ENCODE data around the gene PDLIM5. TPM values are rescaled to one million over a fixed set of nuclear protein-coding genes. Genes with fewer than 3 reads are reported as not detected.

The PDLIM5 gene
- total RNA-seq, 1 experiment from 2014 or later = 106 TPM

GRCh38 chr4:94673961-94674360, 222.2 kb downstream of the PDLIM5 start:
- H3K4me1 Mint-ChIP-seq (ENCODE audit: low read depth, unreplicated experiment) = no peaks in the 10 kb centered on the region
- no peaks in the 10 kb centered on the region for H3K4me1 ChIP-seq
- no peaks in the 10 kb centered on the region for H3K9me3 ChIP-seq
- no peaks in the 10 kb centered on the region for H3K27me3 Mint-ChIP-seq (ENCODE audit: insufficient read depth, unreplicated experiment)
- no peak overlapping the region for H3K27ac Mint-ChIP-seq (ENCODE audit: unreplicated experiment)
- ChIA-PET POLR2A (no interaction called here), CTCF (no interaction called here)
- H3K27me3 ChIP-seq (replicated peaks; ENCODE audit: control insufficient read depth, insufficient read depth, low read length) = no peaks in the 10 kb centered on the region
- H3K4me3 ChIP-seq (ENCODE audit: low read depth, low read length) = no peak overlapping the region
- no peaks in the 10 kb centered on the region for H3K9me3 Mint-ChIP-seq (ENCODE audit: unreplicated experiment)
- no peak for TF ChIP-seq CTCF (IDR thresholded peaks at IDR 0.05; ENCODE audit: insufficient read depth in 1 of 2, low read depth in 1 of 2, low read length in 1 of 2, severe bottlenecking in 1 of 2, unreplicated experiment in 1 of 2)
- H3K4me3 Mint-ChIP-seq (ENCODE audit: unreplicated experiment) = no peak overlapping the region
- no TSS peak for BruUV-seq (replicated peaks)
- H3K36me3 ChIP-seq (ENCODE audit: control insufficient read depth, insufficient read depth, low read length) = no peaks in the 10 kb centered on the region
- intact Hi-C loops (cut with micrococcal nuclease; ENCODE audit: unreplicated experiment) = no loop called here
- DNase-seq = no peak
- H3K36me3 Mint-ChIP-seq (ENCODE audit: insufficient read depth, unreplicated experiment) = peaks cover 7% of the 10 kb centered on the region

DNA sequence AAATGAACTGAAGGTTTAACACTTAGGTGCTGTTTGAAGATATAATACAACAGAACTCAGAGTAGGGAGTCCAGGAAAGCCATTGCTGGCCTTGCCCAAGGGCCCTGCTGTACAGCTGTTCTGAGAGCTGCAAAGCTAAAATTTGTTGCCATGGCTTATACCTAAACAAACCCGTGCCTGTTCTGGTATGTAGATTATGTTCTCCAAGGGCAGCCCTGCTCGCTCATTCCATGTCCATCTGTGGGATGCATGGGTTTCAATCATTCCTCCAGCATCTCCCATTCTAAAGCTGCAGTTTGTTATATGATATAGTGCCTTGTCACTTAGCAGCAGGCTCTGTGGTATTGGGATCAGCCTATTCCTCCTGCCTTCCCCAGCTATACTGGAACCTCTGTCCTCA, 225.2 kb downstream of the PDLIM5 start:
- H3K27me3 ChIP-seq (replicated peaks; ENCODE audit: control insufficient read depth, insufficient read depth, low read length) = no peaks in the 10 kb centered on the region
- no peaks in the 10 kb centered on the region for H3K9me3 ChIP-seq
- POLR2A ChIA-PET = no interaction called here
- H3K4me3 ChIP-seq (ENCODE audit: low read depth, low read length) = no peak overlapping the region
- DNase-seq = no peak
- H3K4me1 Mint-ChIP-seq (ENCODE audit: low read depth, unreplicated experiment) = no peaks in the 10 kb centered on the region
- CTCF ChIA-PET = no interaction called here
- no peaks in the 10 kb centered on the region for H3K9me3 Mint-ChIP-seq (ENCODE audit: unreplicated experiment)
- no peak for TF ChIP-seq CTCF (IDR thresholded peaks at IDR 0.05; ENCODE audit: insufficient read depth in 1 of 2, low read depth in 1 of 2, low read length in 1 of 2, severe bottlenecking in 1 of 2, unreplicated experiment in 1 of 2)
- intact Hi-C loops (cut with micrococcal nuclease; ENCODE audit: unreplicated experiment) = no loop called here
- H3K36me3 ChIP-seq (ENCODE audit: control insufficient read depth, insufficient read depth, low read length) = no peaks in the 10 kb centered on the region
- no peaks in the 10 kb centered on the region for H3K4me1 ChIP-seq
- no peak overlapping the region for H3K4me3 Mint-ChIP-seq (ENCODE audit: unreplicated experiment)
- H3K27me3 Mint-ChIP-seq (ENCODE audit: insufficient read depth, unreplicated experiment) = no peaks in the 10 kb centered on the region
- BruUV-seq (replicated peaks) = no TSS peak
- H3K36me3 Mint-ChIP-seq (ENCODE audit: insufficient read depth, unreplicated experiment) = peaks cover 6% of the 10 kb centered on the region
- no peak overlapping the region for H3K27ac Mint-ChIP-seq (ENCODE audit: unreplicated experiment)

DNA sequence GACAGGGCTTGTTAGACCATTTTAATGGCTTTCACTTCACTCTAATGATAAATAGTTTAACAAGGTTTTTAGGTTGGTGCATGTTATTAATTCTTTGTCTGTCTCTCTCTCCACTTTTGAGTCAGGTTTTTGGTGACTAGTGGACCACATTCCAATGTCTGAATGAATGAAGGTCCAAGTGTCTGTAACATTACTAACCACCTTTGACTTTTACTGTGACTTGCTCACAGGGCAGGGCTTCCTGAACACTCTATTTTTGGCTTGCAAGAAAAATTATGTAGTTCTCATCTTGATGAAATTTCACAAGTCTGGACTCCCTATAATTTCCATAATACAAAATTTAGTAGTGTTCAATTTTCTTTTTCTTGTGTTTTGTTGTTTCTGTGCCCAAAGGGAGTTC, 227.2 kb downstream of the PDLIM5 start:
- Histone ChIP-seq H3K9me3 (no peaks in the 10 kb centered on the region), H3K4me1 (no peaks in the 10 kb centered on the region), H3K27me3 (replicated peaks; ENCODE audit: control insufficient read depth, insufficient read depth, low read length) (no peaks in the 10 kb centered on the region), H3K36me3 (ENCODE audit: control insufficient read depth, insufficient read depth, low read length) (no peaks in the 10 kb centered on the region), H3K4me3 (ENCODE audit: low read depth, low read length) (no peak overlapping the region)
- H3K9me3 Mint-ChIP-seq (ENCODE audit: unreplicated experiment) = no peaks in the 10 kb centered on the region
- peaks cover 6% of the 10 kb centered on the region for H3K36me3 Mint-ChIP-seq (ENCODE audit: insufficient read depth, unreplicated experiment)
- no peak overlapping the region for H3K27ac Mint-ChIP-seq (ENCODE audit: unreplicated experiment)
- no peak overlapping the region for H3K4me3 Mint-ChIP-seq (ENCODE audit: unreplicated experiment)
- ChIA-PET CTCF (no interaction called here), POLR2A (no interaction called here)
- DNase-seq = no peak
- intact Hi-C loops (cut with micrococcal nuclease; ENCODE audit: unreplicated experiment) = no loop called here
- no peaks in the 10 kb centered on the region for H3K4me1 Mint-ChIP-seq (ENCODE audit: low read depth, unreplicated experiment)
- H3K27me3 Mint-ChIP-seq (ENCODE audit: insufficient read depth, unreplicated experiment) = no peaks in the 10 kb centered on the region
- BruUV-seq (replicated peaks) = no TSS peak
- TF ChIP-seq CTCF (IDR thresholded peaks at IDR 0.05; ENCODE audit: insufficient read depth in 1 of 2, low read depth in 1 of 2, low read length in 1 of 2, severe bottlenecking in 1 of 2, unreplicated experiment in 1 of 2) = no peak

Data from Caco-2 (cell line).